Stimulated activated CD4-positive, alpha-beta T cell treated with anti-CD3 and anti-CD28 coated beads, Interleukin-15, amount 100 ng/mL, for 1 hour (primary cell): ENCODE results near the gene CSRP1.

ENCODE experiments used
- DNase-seq, 2 donors: peaks; one replicate each; pipeline ENCODE4 v3.0.0-alpha.2; 2020; ENCODE audit warnings: low read depth in 1 of 2, low spot score in 1 of 2

CSRP1 gene

GRCh38 chr1:201456499-201457309 lies 50.2 kb downstream of the CSRP1 start:
- no peak for DNase-seq

- DNase-seq, result no peak
Observed at GRCh38 chr1:201455098-201455497, 51.8 kb downstream of the CSRP1 start.

- DNase-seq, result no peak
Observed at GRCh38 chr1:201454608-201455007, 52.3 kb downstream of the CSRP1 start.

DNA sequence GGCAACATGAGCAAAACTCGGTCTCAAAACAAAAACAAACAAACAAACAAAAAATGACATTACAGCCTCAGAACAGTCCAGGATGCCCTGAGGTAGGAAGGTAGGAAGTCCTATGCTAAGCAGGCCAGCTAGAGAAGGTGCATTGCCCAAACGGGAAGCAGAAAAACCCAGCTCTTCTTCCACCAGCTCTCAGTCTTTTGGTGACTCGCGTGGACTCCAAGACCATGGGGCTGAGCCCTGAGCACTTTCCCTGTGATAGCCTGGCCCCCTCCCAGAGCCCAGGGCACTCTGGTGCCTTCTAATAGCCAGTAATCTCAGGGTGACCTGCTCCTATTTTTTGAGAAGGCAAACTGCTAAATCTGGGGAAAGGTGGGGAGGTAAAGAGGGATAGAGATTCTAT lies 54.1 kb downstream of the CSRP1 start:
- no peak for DNase-seq

GRCh38 chr1:201450721-201451291 lies 56.1 kb downstream of the CSRP1 start:
- no peak for DNase-seq

DNA sequence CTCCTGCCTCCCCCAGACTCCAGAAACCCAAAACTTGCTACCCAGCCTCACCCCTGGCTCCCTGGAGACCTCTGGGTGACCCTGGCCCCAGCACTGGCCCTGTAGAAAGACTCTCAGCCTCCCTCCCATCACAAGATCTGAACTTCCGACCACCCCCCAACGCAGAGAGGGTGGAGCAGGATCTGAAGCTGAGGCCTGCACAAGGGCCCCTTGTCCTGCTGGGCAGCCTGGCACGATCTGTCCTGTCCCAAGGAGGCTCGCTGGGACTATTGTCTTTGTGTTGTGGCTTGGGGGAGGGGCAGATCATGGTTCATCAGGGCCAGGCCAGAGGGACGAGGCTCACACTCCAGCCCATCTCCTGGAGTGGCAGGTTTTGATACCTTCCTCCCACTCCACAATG lies 57.9 kb downstream of the CSRP1 start:
- no peak for DNase-seq

DNA sequence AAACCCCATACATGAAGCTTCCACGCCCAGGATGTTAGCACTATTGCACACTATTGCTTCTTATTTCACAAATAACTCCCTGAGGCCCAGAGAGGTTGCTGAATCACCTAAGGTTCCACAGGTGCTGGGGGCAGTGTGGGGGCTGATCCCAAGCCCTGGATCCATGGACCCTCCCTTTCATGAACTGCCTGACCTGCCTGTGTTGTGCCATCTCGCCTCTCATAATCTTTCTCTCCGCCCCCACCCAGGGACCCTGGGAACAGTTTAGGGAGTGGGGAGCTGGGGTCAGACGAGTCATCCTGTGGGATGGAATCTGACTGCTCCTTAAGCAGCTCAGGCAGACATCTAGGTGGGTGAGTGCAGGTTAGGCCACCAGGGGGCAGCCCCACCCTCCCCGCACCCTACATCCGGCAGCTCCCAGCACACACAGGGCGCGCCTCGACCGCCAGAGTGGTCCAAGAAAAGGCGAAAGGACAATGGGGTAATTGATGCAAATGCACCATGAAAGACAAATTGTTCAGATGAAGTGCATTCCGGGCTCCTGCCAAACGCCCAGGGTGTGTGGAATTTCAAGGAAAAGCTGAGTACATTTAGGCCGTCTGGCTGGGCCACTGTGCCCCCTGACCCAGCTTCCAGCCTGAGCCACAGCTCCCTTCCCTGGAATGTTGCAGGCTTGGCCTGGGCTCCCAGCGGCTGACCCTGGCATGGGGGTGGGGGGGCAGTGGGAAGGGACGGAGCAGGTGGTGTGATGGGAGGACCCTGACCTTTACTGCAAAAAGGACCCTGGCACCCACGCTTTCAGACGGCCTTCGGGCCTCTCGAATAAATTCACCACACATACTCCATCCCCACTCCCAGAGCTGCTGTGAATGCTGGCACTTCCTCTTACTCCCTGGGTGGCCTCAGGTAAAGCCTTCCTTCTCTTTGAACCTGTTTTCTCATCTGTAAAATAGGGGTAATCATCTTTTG lies 58.7 kb downstream of the CSRP1 start:
- peak; percentile 31 to 49 for DNase-seq

GRCh38 chr1:201445310-201445709 lies 61.6 kb downstream of the CSRP1 start:
- no peak for DNase-seq

DNA sequence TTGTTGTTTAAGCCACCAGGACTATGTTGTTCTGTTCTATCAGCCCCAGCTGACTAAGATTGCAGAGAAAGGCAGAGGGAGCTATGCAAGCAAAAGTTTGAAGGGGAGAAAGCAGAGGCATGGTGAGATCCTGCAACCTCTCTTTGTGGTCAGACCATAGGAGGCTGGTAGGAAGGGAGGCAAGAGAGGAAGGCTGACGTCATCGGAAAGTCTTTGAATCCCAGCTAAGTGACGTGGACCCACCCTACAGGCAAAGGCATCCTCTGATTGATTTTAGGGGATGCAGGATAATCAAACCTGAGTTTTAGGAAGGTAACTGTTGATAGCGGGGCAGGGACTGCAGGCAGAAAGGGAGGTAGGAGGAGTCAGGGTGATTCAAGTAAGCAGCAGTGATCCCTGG lies 62.1 kb downstream of the CSRP1 start:
- DNase-seq, result no peak

- DNase-seq, result no peak
Observed at GRCh38 chr1:201443747-201444146, 63.2 kb downstream of the CSRP1 start.

GRCh38 chr1:201436969-201437368 lies 70.0 kb downstream of the CSRP1 start:
- DNase-seq, result no peak

- no peak for DNase-seq
Observed at GRCh38 chr1:201436393-201436792, 70.5 kb downstream of the CSRP1 start.

DNA sequence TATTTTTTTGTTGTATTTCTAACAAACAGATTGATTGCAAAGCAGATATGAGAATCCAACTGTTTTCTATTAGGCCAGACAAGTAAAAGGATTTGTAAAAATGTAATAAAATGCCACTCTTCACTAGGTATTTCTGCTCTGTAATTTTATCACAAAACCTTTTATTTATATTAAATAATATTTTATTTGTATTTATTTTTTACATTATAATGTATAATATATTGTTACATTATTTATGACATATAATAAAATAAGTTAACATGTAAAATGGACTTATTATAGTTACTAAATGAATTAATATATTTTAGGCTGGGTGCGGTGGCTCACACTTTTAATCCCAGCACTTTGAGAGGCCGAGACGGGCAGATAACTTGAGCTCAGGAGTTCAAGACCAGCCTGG lies 72.7 kb downstream of the CSRP1 start:
- no peak for DNase-seq

DNA sequence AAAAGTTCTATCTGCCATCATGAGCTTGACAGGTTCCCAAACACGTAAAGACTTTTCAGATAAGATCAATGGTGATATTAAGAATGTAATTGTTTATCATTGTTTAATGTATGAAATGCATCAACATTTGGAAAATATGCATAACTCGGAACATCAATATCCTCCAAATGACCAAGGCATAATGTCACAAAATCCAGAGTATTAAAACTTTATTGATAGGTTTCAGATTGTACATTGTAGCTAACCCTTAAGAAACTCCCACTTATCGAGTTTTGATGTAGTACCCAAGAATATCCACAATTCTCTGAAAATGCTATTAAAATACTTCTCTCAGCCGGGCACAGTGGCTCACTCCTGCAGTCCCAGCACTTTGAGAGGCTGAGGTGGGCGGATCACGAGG lies 73.3 kb downstream of the CSRP1 start:
- DNase-seq, result no peak
